Measurements from ENCODE around the gene CAMK1D. TPM values are rescaled to one million over a fixed set of nuclear protein-coding genes. Genes with fewer than 3 reads are reported as not detected.

CAMK1D gene
- total RNA-seq, 4 donors from 2014 or later: 13.5 to 21.4 (median 15.7) TPM

DNA sequence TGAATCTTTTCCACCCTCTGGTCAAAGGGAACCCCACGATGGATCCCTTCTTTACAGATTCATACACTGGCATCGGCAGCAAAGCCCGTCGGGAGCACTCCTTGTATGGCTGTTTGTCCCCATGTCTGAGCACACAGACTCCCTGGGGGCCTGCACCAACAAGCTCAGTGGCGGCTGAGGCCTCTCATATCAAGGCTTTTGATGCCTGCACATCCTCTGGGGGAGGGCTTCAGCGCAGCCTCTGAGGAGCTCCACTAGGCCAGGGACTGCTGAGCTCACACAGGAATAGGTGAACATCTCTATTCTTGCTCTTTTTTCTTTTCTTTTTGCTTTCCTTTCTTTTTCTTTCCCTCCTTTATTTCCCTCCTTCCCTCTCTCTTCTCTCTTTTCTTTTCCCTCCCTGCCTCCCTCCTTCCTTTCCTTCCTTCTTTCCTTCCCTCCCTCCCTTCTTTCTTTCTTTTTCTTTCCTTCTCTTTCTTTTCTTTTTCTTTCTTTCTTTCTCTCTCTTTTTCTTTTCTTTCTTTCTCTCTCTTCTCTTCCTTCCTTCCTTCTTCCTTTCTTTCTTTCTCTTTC is 477.5 kb downstream of the CAMK1D start:
- Histone ChIP-seq H3K4me1 (peaks cover 0 to 7% (median 3%) of the 10 kb centered on the region in 4 donors), H3K27me3 (no peaks in the 10 kb centered on the region), H3K27ac (no peak overlapping the region), H3K9me3 (no peaks in the 10 kb centered on the region), H3K4me3 (no peak overlapping the region), H3K36me3 (peaks cover 0 to 8% (median 2%) of the 10 kb centered on the region in 4 donors)
- in situ Hi-C loops (cut with MboI; ENCODE audit: low pct_ligation_motif_present in 1 of 4, low pct_unique_long_range_greater_than_20kb in 1 of 4, low sequenced_read_pairs in 3 of 4) (no loop called here), intact Hi-C loops (cut with DNase I; ENCODE audit: low total_unique reads) (no loop called here)
- TF ChIP-seq POLR2AphosphoS5 (IDR thresholded peaks at IDR 0.05): no peak
- TF ChIP-seq, protein P1, sequence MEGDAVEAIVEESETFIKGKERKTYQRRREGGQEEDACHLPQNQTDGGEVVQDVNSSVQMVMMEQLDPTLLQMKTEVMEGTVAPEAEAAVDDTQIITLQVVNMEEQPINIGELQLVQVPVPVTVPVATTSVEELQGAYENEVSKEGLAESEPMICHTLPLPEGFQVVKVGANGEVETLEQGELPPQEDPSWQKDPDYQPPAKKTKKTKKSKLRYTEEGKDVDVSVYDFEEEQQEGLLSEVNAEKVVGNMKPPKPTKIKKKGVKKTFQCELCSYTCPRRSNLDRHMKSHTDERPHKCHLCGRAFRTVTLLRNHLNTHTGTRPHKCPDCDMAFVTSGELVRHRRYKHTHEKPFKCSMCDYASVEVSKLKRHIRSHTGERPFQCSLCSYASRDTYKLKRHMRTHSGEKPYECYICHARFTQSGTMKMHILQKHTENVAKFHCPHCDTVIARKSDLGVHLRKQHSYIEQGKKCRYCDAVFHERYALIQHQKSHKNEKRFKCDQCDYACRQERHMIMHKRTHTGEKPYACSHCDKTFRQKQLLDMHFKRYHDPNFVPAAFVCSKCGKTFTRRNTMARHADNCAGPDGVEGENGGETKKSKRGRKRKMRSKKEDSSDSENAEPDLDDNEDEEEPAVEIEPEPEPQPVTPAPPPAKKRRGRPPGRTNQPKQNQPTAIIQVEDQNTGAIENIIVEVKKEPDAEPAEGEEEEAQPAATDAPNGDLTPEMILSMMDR (IDR thresholded peaks at IDR 0.05): no peak
- TF ChIP-seq POLR2A (IDR thresholded peaks at IDR 0.05): no peak
- no peak for TF ChIP-seq EP300 (IDR thresholded peaks at IDR 0.05; ENCODE audit: low read depth)
- DNase-seq: no peak
- 92 to 95% methylated on average over 4 to 6 of the region's 6 CpGs for WGBS, 2 donors (ENCODE audit: low coverage in 1 of 2)

DNA sequence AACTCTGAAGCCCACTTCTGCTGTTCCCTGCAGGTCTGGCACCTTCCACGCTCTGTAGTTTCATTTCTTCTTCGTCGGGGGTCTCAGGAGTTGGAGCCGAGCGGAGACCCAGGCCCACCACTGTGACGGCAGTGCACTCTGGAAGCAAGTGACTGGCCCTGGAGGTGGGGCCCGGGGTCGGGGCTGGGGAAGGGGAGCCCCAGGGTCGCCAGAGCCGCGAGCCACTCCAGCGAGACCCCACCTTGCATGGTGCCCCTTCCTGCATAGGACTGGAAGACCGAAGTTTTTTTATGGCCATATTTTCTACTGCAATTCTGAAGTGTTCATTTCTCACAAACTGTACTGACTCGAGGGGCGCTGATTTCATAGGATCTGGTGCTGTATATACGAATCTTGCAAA is 479.4 kb downstream of the CAMK1D start:
- 96% methylated on average over 3 to 16 of the region's 16 CpGs for WGBS, 2 donors (ENCODE audit: low coverage in 1 of 2)
- H3K4me3 ChIP-seq: no peak overlapping the region
- H3K27me3 ChIP-seq: no peaks in the 10 kb centered on the region
- H3K27ac ChIP-seq: no peak overlapping the region
- no peaks in the 10 kb centered on the region for H3K9me3 ChIP-seq
- peaks cover 0 to 5% (median 0%) of the 10 kb centered on the region in 4 donors for H3K4me1 ChIP-seq
- peaks cover 0 to 8% (median 2%) of the 10 kb centered on the region in 4 donors for H3K36me3 ChIP-seq
- intact Hi-C loops (cut with DNase I; ENCODE audit: low total_unique reads): no loop called here
- DNase-seq: no peak
- in situ Hi-C loops (cut with MboI; ENCODE audit: low pct_ligation_motif_present in 1 of 4, low pct_unique_long_range_greater_than_20kb in 1 of 4, low sequenced_read_pairs in 3 of 4): no loop called here
- TF ChIP-seq EP300 (IDR thresholded peaks at IDR 0.05; ENCODE audit: low read depth): no peak
- no peak for TF ChIP-seq POLR2AphosphoS5 (IDR thresholded peaks at IDR 0.05)
- no peak for TF ChIP-seq POLR2A (IDR thresholded peaks at IDR 0.05)
- TF ChIP-seq, protein P1 (IDR thresholded peaks at IDR 0.05): no peak

DNA sequence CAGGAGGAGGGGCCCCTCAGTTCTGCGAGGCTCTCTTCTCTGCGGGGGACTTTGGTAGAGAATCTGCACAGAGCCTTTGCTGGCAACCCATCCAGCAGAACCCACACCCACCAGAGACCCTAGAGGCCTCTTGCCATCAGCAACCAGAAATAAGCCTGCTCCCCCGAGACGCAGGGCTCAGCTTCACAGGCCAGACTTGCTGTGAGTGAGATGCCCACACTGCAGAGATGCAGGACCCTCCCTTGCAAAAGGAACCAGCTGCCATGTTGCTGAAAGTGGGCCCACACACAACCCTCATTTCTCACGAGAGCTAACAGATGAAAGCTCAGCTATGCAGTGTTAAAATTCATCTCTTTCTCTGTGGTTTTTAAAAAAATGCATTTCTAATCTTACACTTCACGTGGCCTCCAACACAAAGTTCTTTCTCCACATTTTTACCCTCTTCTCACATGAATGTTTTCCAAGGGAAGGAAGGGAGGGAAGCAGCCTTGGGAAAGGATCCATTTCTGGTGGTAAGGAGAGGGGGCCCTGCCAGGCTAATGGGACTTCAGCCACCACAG is 480.6 kb downstream of the CAMK1D start:
- Histone ChIP-seq H3K27ac (no peak overlapping the region), H3K4me3 (no peak overlapping the region), H3K36me3 (peaks cover 0 to 8% (median 2%) of the 10 kb centered on the region in 4 donors), H3K9me3 (no peaks in the 10 kb centered on the region), H3K27me3 (no peaks in the 10 kb centered on the region), H3K4me1 (peaks cover 0 to 5% (median 0%) of the 10 kb centered on the region in 4 donors)
- 93% methylated on average over 2 to 6 of the region's 6 CpGs for WGBS, 2 donors (ENCODE audit: low coverage in 1 of 2)
- intact Hi-C loops (cut with DNase I; ENCODE audit: low total_unique reads): no loop called here
- DNase-seq: no peak
- in situ Hi-C loops (cut with MboI; ENCODE audit: low pct_ligation_motif_present in 1 of 4, low pct_unique_long_range_greater_than_20kb in 1 of 4, low sequenced_read_pairs in 3 of 4): no loop called here
- TF ChIP-seq EP300 (IDR thresholded peaks at IDR 0.05; ENCODE audit: low read depth) (no peak), POLR2AphosphoS5 (IDR thresholded peaks at IDR 0.05) (no peak), POLR2A (IDR thresholded peaks at IDR 0.05) (no peak)
- TF ChIP-seq, protein P1 (IDR thresholded peaks at IDR 0.05): no peak

DNA sequence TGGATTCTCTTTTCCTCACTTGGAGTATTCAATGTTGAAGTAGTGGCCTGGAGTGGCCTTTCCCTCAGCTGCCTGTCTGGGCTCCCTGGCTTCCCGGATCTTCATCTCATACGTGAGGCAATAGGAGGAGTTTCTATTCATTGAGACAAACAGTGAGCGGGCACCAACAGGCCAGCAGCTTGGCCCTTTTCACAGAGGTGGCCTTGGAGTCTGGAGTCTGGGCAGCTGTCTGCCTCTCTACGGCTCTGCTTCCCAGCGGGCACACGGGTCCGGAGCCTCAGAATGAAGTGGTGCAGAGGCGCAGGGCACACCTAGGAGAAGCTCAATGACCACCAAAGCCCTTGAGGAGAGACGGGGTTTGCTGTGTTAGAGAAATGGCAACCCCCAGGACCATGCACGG is 482.7 kb downstream of the CAMK1D start:
- intact Hi-C loops (cut with DNase I; ENCODE audit: low total_unique reads): no loop called here
- no peak overlapping the region for H3K27ac ChIP-seq
- H3K9me3 ChIP-seq: no peaks in the 10 kb centered on the region
- WGBS, 2 donors (ENCODE audit: low coverage in 1 of 2): 88% methylated on average over 10 of the region's 10 CpGs; no CpG with 5 or more reads in 1 of the 2 donors
- peaks cover 0 to 8% (median 2%) of the 10 kb centered on the region in 4 donors for H3K36me3 ChIP-seq
- no peak for TF ChIP-seq EP300 (IDR thresholded peaks at IDR 0.05; ENCODE audit: low read depth)
- TF ChIP-seq POLR2A (IDR thresholded peaks at IDR 0.05): no peak
- no peak for TF ChIP-seq POLR2AphosphoS5 (IDR thresholded peaks at IDR 0.05)
- H3K4me1 ChIP-seq: no peaks in the 10 kb centered on the region
- no peaks in the 10 kb centered on the region for H3K27me3 ChIP-seq
- no peak for DNase-seq
- H3K4me3 ChIP-seq: no peak overlapping the region
- in situ Hi-C loops (cut with MboI; ENCODE audit: low pct_ligation_motif_present in 1 of 4, low pct_unique_long_range_greater_than_20kb in 1 of 4, low sequenced_read_pairs in 3 of 4): no loop called here
